Measurements from ENCODE around the gene PLEKHJ1.

Gene PLEKHJ1

DNA sequence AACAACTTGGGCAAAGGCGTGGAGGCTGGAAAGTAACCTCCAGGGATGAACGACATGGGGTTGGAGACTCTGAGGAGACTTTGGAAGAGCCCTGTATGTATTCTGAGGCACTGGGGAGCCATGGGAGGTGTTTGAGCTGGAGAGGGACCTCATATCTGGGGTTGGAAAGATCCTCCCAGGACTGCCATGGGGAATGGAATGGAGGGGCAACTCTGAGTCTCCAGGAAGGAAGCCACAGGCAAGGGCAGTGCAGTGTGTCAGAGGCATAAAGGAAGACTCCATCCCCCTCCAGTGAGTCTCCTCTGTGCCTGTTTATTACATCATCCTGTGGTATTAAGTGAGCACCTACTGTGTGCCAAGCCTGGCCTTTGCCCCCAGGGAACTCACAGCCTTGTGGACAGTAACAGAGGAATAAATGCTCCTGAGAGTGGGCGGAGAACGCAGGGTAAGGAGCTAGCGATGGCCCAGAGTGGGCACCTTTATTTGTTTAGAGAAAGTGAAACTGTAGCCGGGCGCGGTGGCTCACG lies 38.1 kb upstream of the PLEKHJ1 start:
- H3K9ac ChIP-seq (ENCODE audit: low read depth, low read length) = no peak overlapping the region
- no peaks in the 10 kb centered on the region for H3K9me3 ChIP-seq (ENCODE audit: control insufficient read depth, insufficient read depth, low read length)
- peaks cover 5% of the 10 kb centered on the region for H3K36me3 ChIP-seq (ENCODE audit: insufficient read depth, low read length)
- H3K4me1 ChIP-seq (ENCODE audit: insufficient read depth, low read length) = peaks cover 3% of the 10 kb centered on the region; the same call in 1 of the 2 replicates

DNA sequence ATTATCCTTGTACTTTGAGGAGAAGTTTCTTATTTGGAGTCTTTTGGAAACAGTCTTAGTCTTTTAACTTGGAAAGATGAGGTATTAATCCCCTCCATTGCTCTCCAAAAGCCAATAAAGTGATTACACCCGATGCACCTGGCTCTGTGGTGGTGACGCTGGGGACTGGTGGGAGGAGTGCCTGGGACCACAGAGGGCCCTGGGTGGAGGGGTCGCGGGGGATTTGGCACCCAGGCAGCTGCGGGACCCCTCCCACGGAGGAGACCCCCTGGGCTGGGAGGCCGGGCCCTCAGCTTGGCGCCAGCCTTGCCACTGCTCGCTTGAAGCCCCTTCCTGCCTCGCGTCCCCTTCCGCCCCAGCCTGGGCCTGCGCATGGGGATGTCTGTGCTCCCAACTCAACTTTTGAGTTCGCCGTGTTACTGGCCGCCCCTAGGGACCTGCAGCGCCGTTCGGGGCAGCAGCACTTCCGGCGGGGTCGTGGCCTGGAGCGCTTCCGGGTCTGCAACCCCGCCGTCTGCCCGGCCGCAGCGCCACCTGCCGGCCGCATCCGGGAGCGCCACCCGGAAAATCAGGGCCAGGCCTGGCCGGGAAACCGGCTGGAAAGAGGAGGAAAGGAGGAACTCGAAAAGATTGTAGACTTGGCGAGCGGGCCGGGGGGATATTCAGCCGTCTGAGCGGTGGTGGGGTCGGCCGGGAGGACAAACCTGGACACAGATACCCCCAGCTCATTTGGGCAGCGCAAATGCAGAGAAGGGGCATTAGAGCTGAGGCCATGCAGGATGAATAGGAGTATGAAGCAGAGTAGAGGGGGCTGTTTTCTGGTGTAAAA lies 37.4 kb upstream of the PLEKHJ1 start:
- no peaks in the 10 kb centered on the region for H3K9me3 ChIP-seq (ENCODE audit: control insufficient read depth, insufficient read depth, low read length)
- H3K36me3 ChIP-seq (ENCODE audit: insufficient read depth, low read length) = peaks cover 5% of the 10 kb centered on the region
- H3K4me1 ChIP-seq (ENCODE audit: insufficient read depth, low read length) = peaks cover 3% of the 10 kb centered on the region; the same call in 1 of the 2 replicates
- peak overlapping the region; percentile 43 for H3K9ac ChIP-seq (ENCODE audit: low read depth, low read length)

DNA sequence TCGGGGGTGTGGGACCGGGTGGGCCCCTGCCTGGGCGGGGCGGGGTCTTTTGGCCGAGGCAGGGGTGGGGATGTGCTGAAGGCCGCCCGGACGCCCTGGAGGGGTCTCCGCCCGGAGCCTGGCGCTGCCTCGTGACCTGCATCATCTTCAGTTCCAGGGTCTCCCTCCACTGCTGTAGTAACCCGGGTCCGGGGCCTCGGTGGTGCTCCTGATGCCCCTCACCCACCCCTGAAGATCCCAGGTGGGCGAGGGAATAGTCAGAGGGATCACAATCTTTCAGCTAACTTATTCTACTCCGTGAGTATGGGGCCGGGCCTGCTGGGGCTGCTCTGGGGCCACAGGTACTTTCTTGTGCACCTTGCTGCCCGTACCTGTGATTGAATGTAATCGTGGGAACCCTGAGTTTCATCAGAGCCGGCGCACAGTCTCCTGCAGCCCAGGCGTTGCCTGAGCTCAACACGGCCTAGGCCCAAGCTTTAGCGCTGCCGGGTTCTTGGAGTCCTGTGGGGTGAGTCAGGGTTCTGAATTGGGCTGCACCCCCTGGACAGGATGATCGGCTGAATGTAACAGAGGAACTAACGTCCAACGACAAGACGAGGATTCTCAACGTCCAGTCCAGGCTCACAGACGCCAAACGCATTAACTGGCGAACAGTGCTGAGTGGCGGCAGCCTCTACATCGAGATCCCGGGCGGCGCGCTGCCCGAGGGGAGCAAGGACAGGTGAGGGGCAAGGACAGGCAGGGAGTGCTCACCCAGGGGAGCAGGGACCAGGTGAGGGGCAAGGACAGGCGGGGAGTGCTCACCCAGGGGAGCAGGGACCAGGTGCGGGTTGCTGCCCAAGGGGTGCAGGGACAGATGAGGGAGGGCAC lies 35.3 kb upstream of the PLEKHJ1 start:
- H3K9me3 ChIP-seq (ENCODE audit: control insufficient read depth, insufficient read depth, low read length) = no peaks in the 10 kb centered on the region
- H3K4me1 ChIP-seq (ENCODE audit: insufficient read depth, low read length) = peaks cover 3% of the 10 kb centered on the region; the same call in 1 of the 2 replicates
- peak overlapping the region; percentile 99 for H3K9ac ChIP-seq (ENCODE audit: low read depth, low read length)
- peaks cover 5% of the 10 kb centered on the region for H3K36me3 ChIP-seq (ENCODE audit: insufficient read depth, low read length)

DNA sequence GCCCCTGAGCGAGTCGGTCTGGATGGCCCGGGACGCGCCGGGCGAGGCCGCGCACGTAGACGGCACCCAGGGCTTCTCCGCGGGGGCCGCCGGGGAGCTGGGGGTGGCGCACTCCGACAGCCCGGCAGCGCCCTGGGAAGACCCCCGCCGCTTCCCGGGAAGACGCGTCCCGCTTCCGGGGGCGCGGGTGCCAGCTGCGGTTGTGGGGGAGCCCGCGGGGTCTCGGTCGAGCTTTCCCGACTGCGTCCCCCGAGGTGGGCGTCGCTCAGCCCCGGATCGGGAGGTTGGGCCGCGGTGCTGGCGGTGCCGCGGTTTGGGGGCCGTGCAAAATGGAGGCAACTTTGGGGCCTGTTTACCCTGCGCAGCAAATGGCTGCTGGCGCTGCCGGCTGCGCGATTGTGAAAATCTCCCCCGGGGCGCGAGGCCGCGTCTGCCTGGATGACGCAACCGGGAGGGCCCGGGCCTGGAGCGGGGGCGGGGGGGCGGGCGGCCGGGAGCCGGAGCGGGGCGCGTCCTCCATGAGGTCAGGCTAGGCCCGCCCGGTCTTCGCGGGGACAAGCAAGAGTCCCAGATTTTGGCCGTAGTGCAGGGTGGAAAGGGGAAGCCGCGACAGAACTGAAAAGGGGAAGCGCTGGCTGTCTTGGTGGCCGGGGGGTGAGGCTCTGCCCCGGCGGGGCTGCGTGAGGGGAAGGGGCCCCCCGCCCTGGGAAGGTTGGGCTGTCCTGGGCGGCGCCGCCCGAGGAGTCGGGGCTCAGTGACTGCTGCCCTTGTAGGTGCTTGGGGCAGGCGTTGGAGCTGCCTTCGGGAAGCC lies 34.5 kb upstream of the PLEKHJ1 start:
- Histone ChIP-seq H3K4me1 (ENCODE audit: insufficient read depth, low read length) (peaks cover 3% of the 10 kb centered on the region; the same call in 1 of the 2 replicates), H3K36me3 (ENCODE audit: insufficient read depth, low read length) (peaks cover 5% of the 10 kb centered on the region), H3K9me3 (ENCODE audit: control insufficient read depth, insufficient read depth, low read length) (no peaks in the 10 kb centered on the region), H3K9ac (ENCODE audit: low read depth, low read length) (peak overlapping the region; percentile 99)

DNA sequence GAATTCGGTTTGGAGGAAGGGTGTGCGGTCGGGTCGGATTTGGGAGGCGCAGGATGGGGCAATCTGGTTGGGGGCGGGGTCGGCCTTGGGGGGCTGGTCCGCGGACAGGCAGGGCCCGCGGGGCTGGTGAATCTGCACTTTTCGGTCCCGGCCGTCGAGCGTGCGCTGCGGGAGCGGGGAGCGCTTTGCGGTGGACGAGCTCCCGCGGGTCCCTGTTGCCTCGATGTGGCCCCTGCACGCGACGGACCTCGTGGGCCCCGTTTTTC lies 34.0 kb upstream of the PLEKHJ1 start:
- H3K9me3 ChIP-seq (ENCODE audit: control insufficient read depth, insufficient read depth, low read length) = no peaks in the 10 kb centered on the region
- H3K36me3 ChIP-seq (ENCODE audit: insufficient read depth, low read length) = peaks cover 5% of the 10 kb centered on the region
- H3K9ac ChIP-seq (ENCODE audit: low read depth, low read length) = peak overlapping the region; percentile 99
- H3K4me1 ChIP-seq (ENCODE audit: insufficient read depth, low read length) = no peaks in the 10 kb centered on the region

DNA sequence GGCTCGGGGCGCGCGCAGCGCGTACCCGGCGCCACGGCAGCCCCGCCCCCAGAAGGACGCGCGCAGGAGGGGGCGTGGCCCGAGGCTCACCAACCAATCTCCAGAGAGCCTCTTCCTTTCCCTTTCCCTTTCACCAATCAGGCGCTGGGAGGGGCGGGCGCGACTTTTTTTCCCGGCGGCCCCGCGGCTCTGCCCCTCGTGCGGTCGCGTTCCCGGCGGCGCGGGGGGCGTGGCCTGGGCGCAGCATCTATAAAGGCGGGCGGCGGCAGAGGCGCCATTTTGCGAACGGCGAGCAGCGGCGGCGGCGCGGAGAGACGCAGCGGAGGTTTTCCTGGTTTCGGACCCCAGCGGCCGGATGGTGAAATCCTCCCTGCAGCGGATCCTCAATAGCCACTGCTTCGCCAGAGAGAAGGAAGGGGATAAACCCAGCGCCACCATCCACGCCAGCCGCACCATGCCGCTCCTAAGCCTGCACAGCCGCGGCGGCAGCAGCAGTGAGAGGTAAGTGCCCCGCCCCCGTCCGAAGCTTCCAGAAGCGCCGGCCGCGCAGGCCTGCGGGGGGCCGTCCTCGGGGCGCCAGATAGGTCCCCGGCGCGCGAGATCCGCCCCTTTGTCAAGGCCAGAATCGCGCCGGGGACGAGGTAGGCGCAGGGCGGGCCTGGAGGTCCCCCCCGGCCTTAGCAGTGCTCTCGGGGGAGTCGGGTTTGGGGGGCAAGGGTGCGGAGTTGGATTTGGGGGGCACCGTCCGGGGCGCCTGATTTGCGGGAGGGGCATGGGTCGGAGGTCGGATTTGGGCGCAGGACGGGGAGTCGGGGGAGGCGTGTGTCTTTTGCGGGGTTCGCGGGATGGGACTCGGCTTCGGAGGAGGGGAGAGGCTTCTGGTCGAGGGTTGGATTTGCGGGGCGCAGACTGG lies 33.4 kb upstream of the PLEKHJ1 start:
- Histone ChIP-seq H3K36me3 (ENCODE audit: insufficient read depth, low read length) (peaks cover 5% of the 10 kb centered on the region), H3K4me1 (ENCODE audit: insufficient read depth, low read length) (no peaks in the 10 kb centered on the region), H3K9me3 (ENCODE audit: control insufficient read depth, insufficient read depth, low read length) (no peaks in the 10 kb centered on the region), H3K9ac (ENCODE audit: low read depth, low read length) (peak overlapping the region; percentile 99)

DNA sequence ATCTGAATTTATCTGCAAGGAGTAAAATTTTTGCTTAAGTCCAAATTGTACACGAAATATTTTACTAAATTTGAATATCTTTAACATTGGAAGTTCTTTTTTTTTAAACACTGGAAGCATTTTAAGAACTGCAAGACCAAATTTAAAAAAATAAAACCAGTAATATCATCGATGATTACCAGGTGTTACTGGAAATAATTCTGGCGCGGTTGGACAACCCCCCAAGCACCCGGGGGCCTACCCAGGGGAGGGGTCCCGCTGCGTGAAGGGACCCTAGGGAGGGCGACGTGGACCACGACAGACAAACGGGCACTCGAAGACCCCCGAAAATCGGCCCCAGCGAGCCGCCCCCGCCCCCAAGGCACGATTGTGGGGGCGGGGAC lies 32.7 kb upstream of the PLEKHJ1 start:
- Histone ChIP-seq H3K9ac (ENCODE audit: low read depth, low read length) (peak overlapping the region; percentile 97), H3K36me3 (ENCODE audit: insufficient read depth, low read length) (peaks cover 5% of the 10 kb centered on the region), H3K4me1 (ENCODE audit: insufficient read depth, low read length) (no peaks in the 10 kb centered on the region), H3K9me3 (ENCODE audit: control insufficient read depth, insufficient read depth, low read length) (no peaks in the 10 kb centered on the region)

DNA sequence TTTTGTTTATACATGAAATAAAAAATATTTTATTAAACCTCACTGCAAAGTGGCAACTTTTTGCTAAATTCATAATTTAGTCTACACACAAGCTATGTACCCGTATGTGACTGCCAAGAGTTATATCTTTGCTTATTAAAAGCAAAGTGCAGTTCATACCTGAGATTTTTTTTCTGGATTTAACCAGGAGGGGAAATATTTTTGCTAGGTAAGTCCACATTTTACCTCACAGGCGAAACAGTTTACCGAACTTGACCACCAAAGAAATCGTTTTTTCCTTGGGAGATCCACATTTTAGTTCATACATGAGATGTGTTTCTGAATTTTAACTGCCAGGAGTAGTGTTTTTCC lies 32.3 kb upstream of the PLEKHJ1 start:
- Histone ChIP-seq H3K9ac (ENCODE audit: low read depth, low read length) (peak overlapping the region; percentile 97), H3K36me3 (ENCODE audit: insufficient read depth, low read length) (peaks cover 5% of the 10 kb centered on the region), H3K4me1 (ENCODE audit: insufficient read depth, low read length) (no peaks in the 10 kb centered on the region), H3K9me3 (ENCODE audit: control insufficient read depth, insufficient read depth, low read length) (no peaks in the 10 kb centered on the region)

DNA sequence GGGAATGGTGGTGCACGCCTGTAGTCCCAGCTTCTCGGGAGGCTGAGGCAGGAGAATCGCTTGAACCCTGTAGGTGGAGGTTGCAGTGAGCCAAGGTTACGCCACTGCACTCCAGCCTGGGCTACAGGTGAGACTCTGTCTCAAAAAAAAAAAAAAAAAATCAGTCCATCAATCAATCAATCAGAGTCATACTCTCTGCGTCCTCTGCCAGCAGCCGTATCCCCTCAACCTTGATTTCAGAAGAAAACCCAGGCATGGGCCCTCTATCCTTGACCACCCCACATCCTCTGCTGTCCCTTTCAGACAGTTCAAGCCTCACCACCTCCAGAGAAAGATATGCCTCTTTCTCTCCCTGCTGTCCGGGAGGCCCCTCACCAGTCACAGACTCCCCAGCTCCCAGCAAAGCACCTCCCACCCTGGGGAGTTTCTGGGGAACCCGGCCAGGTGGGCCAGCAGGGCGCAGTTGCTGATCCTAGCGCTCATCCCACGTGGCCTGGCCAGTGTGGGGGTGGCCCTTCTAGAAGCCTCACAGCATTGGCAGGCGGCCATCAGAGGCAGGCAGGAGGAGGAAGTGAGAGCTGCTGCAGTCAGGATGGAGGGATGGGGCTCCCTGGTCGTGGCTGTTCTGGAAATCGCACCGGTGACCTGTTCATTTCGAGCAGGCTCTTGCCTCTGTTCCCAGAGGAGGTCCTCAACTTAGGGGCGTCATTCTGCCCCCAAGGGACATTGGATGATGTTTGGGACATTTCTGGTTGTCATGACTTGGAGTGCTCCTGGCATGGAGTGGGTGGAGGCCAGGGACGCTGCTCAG lies 30.3 kb upstream of the PLEKHJ1 start:
- Histone ChIP-seq H3K4me1 (ENCODE audit: insufficient read depth, low read length) (no peaks in the 10 kb centered on the region), H3K9me3 (ENCODE audit: control insufficient read depth, insufficient read depth, low read length) (no peaks in the 10 kb centered on the region), H3K36me3 (ENCODE audit: insufficient read depth, low read length) (no peaks in the 10 kb centered on the region), H3K9ac (ENCODE audit: low read depth, low read length) (no peak overlapping the region)

DNA sequence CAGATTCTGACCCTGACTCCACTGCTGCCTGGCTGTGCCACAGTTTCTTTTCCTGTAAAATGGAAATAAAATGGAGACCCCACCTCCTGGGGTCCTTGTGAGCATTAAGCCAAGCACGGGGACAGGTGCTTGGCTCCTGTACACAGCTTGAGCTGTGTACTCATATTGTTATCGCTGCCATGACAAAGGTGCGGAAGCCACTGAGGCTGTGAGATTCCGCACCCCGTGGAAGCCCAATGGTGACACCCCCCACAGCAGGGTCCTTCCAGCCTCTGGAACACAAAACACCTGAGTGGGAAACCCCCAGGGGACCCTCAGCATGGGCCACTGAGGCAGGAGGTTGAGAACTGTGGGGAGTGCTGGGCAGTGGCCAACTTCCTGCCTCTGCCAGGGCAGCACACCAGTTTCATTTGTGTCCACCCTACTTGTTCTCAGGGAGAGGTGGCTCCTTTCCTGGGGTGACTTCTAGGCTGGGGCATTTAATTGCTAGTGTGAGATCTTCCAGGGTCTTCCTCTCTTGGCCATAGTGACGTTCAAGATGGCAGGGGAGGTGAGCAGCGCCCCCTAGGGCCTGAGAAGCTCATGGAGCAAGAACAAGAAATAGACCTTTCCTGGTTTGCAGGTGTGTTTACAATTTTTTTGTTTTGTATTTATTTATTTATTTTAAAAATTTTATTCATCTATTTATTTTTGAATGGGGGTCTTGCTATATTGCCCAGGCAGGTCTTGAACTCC lies 25.5 kb upstream of the PLEKHJ1 start:
- Histone ChIP-seq H3K9ac (ENCODE audit: low read depth, low read length) (no peak overlapping the region), H3K36me3 (ENCODE audit: insufficient read depth, low read length) (no peaks in the 10 kb centered on the region), H3K4me1 (ENCODE audit: insufficient read depth, low read length) (no peaks in the 10 kb centered on the region), H3K9me3 (ENCODE audit: control insufficient read depth, insufficient read depth, low read length) (no peaks in the 10 kb centered on the region)

DNA sequence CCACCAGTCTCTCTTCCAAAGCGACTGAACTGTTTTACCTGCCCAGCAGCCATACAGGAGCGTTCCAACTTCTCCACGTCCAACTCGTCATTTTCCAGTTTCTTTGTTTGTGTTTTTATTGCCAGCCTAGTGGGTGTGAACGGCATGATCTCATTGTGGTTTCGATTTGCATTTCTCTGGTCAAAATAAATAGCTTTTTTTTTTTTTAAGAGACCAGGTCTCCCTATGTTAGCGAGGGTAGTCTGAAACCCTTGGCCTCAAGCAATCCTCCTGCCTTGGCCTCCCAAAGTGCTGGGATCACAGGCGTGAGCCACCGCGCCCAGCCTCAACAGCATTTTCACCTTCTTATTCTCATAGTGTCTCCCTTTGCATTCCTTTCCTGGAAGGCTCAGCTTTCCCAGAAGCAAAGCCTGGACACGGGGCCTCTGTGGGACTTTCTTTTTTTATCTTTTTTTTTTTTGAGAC lies 24.2 kb upstream of the PLEKHJ1 start:
- no peaks in the 10 kb centered on the region for H3K4me1 ChIP-seq (ENCODE audit: insufficient read depth, low read length)

DNA sequence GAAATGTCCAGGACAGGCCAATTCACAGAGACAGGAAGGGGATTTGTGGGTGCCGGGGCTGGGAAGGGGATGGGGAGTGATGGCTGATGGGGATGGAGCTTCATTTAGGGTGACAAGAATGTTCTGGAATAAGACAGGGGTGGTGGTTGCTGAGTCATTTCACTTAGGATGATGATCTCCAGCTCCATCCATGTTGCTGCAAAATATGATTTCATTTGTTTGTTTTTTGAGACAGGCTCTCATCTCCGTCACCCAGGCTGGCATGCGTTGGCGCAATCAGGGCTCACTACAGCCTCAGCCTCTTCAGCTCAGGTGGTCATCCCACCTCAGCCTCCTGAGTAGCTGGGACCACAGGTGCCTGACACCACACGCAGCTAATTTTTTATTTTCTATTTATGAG lies 23.2 kb upstream of the PLEKHJ1 start:
- no peaks in the 10 kb centered on the region for H3K9me3 ChIP-seq (ENCODE audit: control insufficient read depth, insufficient read depth, low read length)
- no peak overlapping the region for H3K9ac ChIP-seq (ENCODE audit: low read depth, low read length)
- H3K36me3 ChIP-seq (ENCODE audit: insufficient read depth, low read length) = no peaks in the 10 kb centered on the region
- no peaks in the 10 kb centered on the region for H3K4me1 ChIP-seq (ENCODE audit: insufficient read depth, low read length)

More for the DNA sequence above, 24.2 kb upstream of the PLEKHJ1 start:
- Histone ChIP-seq H3K36me3 (ENCODE audit: insufficient read depth, low read length) (no peaks in the 10 kb centered on the region), H3K9ac (ENCODE audit: low read depth, low read length) (no peak overlapping the region), H3K9me3 (ENCODE audit: control insufficient read depth, insufficient read depth, low read length) (no peaks in the 10 kb centered on the region)
